Measurements from ENCODE around the gene TNFRSF4.

The TNFRSF4 gene

GRCh38 chr1:1231400-1232207, 17.7 kb upstream of the TNFRSF4 start, which contains the start of gene SDF4:
Gene SDF4, minus strand, starts transcription at chr1:1232001. Its CDS starts 3,229 bp downstream, at chr1:1228772.
- H3K4me3 ChIP-seq (ENCODE audit: low read depth, low read length) = peak within 1 kb of the TSS; percentile 74
- TF ChIP-seq, protein P1, sequence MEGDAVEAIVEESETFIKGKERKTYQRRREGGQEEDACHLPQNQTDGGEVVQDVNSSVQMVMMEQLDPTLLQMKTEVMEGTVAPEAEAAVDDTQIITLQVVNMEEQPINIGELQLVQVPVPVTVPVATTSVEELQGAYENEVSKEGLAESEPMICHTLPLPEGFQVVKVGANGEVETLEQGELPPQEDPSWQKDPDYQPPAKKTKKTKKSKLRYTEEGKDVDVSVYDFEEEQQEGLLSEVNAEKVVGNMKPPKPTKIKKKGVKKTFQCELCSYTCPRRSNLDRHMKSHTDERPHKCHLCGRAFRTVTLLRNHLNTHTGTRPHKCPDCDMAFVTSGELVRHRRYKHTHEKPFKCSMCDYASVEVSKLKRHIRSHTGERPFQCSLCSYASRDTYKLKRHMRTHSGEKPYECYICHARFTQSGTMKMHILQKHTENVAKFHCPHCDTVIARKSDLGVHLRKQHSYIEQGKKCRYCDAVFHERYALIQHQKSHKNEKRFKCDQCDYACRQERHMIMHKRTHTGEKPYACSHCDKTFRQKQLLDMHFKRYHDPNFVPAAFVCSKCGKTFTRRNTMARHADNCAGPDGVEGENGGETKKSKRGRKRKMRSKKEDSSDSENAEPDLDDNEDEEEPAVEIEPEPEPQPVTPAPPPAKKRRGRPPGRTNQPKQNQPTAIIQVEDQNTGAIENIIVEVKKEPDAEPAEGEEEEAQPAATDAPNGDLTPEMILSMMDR (IDR thresholded peaks at IDR 0.05) = no peak
- H3K9ac ChIP-seq = peak within 1 kb of the TSS; percentile 53
- peaks cover 5% of the 10 kb centered on the region for H3K4me1 ChIP-seq
- peak within 1 kb of the TSS; percentile 75 for H2AFZ ChIP-seq
- peaks cover 33% of the 10 kb centered on the region for H3K79me2 ChIP-seq
- peak within 1 kb of the TSS; percentile 65 for H3K27ac ChIP-seq
- H3K36me3 ChIP-seq (ENCODE audit: control insufficient read depth, insufficient read depth, low read length) = no peaks in the 10 kb centered on the region
- peak within 1 kb of the TSS; percentile 68 for H3K4me2 ChIP-seq (ENCODE audit: low read length)
- H3K9me3 ChIP-seq (ENCODE audit: control insufficient read depth, low read length) = no peaks in the 10 kb centered on the region
- H3K27me3 ChIP-seq (ENCODE audit: control insufficient read depth, insufficient read depth, low read length) = no peaks in the 10 kb centered on the region

- Histone ChIP-seq H3K27ac (no peak overlapping the region), H3K4me3 (ENCODE audit: low read depth, low read length) (peak overlapping the region; percentile 74), H3K79me2 (peaks cover 33% of the 10 kb centered on the region), H3K4me1 (peaks cover 5% of the 10 kb centered on the region), H3K9me3 (ENCODE audit: control insufficient read depth, low read length) (no peaks in the 10 kb centered on the region), H3K9ac (no peak overlapping the region), H3K36me3 (ENCODE audit: control insufficient read depth, insufficient read depth, low read length) (no peaks in the 10 kb centered on the region), H3K4me2 (ENCODE audit: low read length) (peak overlapping the region; percentile 68), H2AFZ (peak overlapping the region; percentile 75), H3K27me3 (ENCODE audit: control insufficient read depth, insufficient read depth, low read length) (no peaks in the 10 kb centered on the region)
- TF ChIP-seq, protein P1 (IDR thresholded peaks at IDR 0.05) = no peak
Measured at GRCh38 chr1:1230656-1231399, 16.9 kb upstream of the TNFRSF4 start.

- Histone ChIP-seq H3K36me3 (ENCODE audit: control insufficient read depth, insufficient read depth, low read length) (no peaks in the 10 kb centered on the region), H3K9ac (no peak overlapping the region), H3K4me3 (ENCODE audit: low read depth, low read length) (no peak overlapping the region)
Measured at GRCh38 chr1:1229770-1230169, 15.8 kb upstream of the TNFRSF4 start.

DNA sequence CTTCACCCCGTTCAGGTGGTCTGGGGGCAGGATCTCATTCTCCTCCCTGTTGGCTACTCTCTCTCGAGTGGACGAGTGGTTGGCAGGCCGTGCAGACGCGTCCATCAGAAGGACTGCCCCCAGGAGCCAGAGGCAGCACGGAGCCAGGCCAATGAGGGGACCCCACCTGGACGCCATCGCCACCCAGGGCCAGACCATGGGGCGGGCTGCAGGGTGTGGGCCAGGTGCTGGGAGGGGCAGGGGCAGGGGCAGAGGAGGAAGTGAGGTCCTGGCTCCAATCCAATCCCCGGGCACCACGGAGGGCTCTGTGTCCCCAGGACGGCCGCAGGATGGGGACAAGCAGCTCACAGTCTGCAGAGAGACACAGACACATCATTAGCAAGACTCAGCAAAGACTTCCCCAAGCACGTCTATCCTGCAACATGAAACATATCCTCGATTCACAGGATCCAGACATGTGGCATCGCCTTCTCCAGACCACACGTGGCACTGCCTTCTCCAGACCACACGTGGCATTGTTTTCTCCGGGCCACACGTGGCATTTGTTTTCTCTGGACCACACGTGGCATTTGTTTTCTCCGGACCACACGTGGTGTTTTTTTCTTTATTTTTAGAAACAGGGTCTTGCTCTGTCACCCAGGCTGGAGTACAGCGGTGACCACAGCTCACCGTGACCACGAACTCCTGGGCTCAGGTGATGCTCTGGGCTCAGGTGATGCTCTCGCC, 14.8 kb upstream of the TNFRSF4 start:
- Histone ChIP-seq H3K4me2 (ENCODE audit: low read length) (no peak overlapping the region), H3K9ac (no peak overlapping the region), H3K4me1 (peaks cover 5% of the 10 kb centered on the region), H3K27ac (no peak overlapping the region), H2AFZ (no peak overlapping the region), H3K27me3 (ENCODE audit: control insufficient read depth, insufficient read depth, low read length) (no peaks in the 10 kb centered on the region), H3K4me3 (ENCODE audit: low read depth, low read length) (no peak overlapping the region), H3K79me2 (peaks cover 33% of the 10 kb centered on the region), H3K9me3 (ENCODE audit: control insufficient read depth, low read length) (no peaks in the 10 kb centered on the region), H3K36me3 (ENCODE audit: control insufficient read depth, insufficient read depth, low read length) (no peaks in the 10 kb centered on the region)
- TF ChIP-seq, protein P1 (IDR thresholded peaks at IDR 0.05) = no peak

More at GRCh38 chr1:1229770-1230169, 15.8 kb upstream of the TNFRSF4 start:
- H3K79me2 ChIP-seq = peaks cover 33% of the 10 kb centered on the region
- peaks cover 5% of the 10 kb centered on the region for H3K4me1 ChIP-seq
- no peak overlapping the region for H3K4me2 ChIP-seq (ENCODE audit: low read length)
- no peak overlapping the region for H2AFZ ChIP-seq
- H3K9me3 ChIP-seq (ENCODE audit: control insufficient read depth, low read length) = no peaks in the 10 kb centered on the region
- TF ChIP-seq, protein P1 (IDR thresholded peaks at IDR 0.05) = no peak
- no peak overlapping the region for H3K27ac ChIP-seq
- H3K27me3 ChIP-seq (ENCODE audit: control insufficient read depth, insufficient read depth, low read length) = no peaks in the 10 kb centered on the region
